PC-3 (cell line): ENCODE measurements around the gene BACE1. TPM values are rescaled to one million over a fixed set of nuclear protein-coding genes. Genes with fewer than 3 reads are reported as not detected.

Source experiments
- ATAC-seq: fragments of 200-7000 bp; cut with Tn5 transposase; 2 replicates; pipeline ENCODE4 v1.9.1; 2020; ENCODE audit warnings: mild to moderate bottlenecking, moderate library complexity
- Bru-seq: library from RNA; stranded (reverse); fragments of 400-500 nt; gene quantifications from one replicate; lab custom pipeline; 2021; lab: Mats Ljungman, UMichigan
- BruChase-seq, 2 experiments: library from RNA; stranded (reverse); fragments of 400-500 nt; gene quantifications; one replicate each; lab custom pipeline; 2021; lab: Mats Ljungman, UMichigan
- BruUV-seq: library from RNA; stranded (reverse); fragments of 400-500 nt; replicated peaks from 2 replicates; lab custom pipeline; 2021; lab: Mats Ljungman, UMichigan
- CTCF ChIA-PET: fragments of 300-600 bp; sonication (Branson Sonifier 250); formaldehyde crosslinking; loops from one replicate; lab custom pipeline; 2022; ENCODE audit warnings: antibody characterized with exemption; lab: Charles Lee
- POLR2A ChIA-PET: fragments of 300-600 bp; sonication (Branson Sonifier 250); formaldehyde crosslinking; loops from one replicate; lab custom pipeline; 2022; ENCODE audit warnings: antibody characterized with exemption; ENCODE audit not compliant: unreplicated experiment; lab: Charles Lee
- DNase-seq: peaks from one replicate; pipeline ENCODE4 v3.0.0-alpha.2; 2015
- H2AFZ ChIP-seq: fragments of 300-600 bp; sonication (generic); 2 replicates; pipeline ENCODE4 v1.6.0; 2016; ENCODE audit warnings: antibody characterized with exemption, low read length
- H3F3A ChIP-seq: fragments of 300-600 bp; sonication (generic); one replicate; pipeline ENCODE4 v1.6.0; 2017; ENCODE audit warnings: antibody characterized with exemption, low read length, control low read depth, mild to moderate bottlenecking; ENCODE audit not compliant: unreplicated experiment
- H3K27ac ChIP-seq: fragments of 300-600 bp; sonication (generic); 2 replicates; pipeline ENCODE4 v1.5.1; 2016; ENCODE audit warnings: mild to moderate bottlenecking, low read length
- H3K27me3 ChIP-seq: fragments of 300-600 bp; sonication (generic); 2 replicates; pipeline ENCODE4 v1.6.1; 2016; ENCODE audit warnings: low read length, mixed read lengths
- H3K36me3 ChIP-seq: fragments of 300-600 bp; sonication (generic); 2 replicates; pipeline ENCODE4 v1.6.1; 2016; ENCODE audit warnings: low read depth, mixed run types, low read length, mixed read lengths
- H3K4me1 ChIP-seq: fragments of 300-600 bp; sonication (generic); 2 replicates; pipeline ENCODE4 v1.5.1; 2016; ENCODE audit warnings: low read length; ENCODE audit not compliant: insufficient read depth
- H3K4me2 ChIP-seq: fragments of 300-600 bp; sonication (generic); 2 replicates; pipeline ENCODE4 v1.6.0; 2016; ENCODE audit warnings: low read length
- H3K4me3 ChIP-seq: fragments of 300-600 bp; sonication (generic); 2 replicates; pipeline ENCODE4 v1.5.1; 2016; ENCODE audit warnings: mild to moderate bottlenecking, low read length, mixed read lengths
- H3K79me2 ChIP-seq: fragments of 300-600 bp; sonication (generic); 2 replicates; pipeline ENCODE4 v1.6.1; 2017; ENCODE audit warnings: low read length, mixed read lengths
- H3K9ac ChIP-seq: fragments of 300-600 bp; sonication (generic); 2 replicates; pipeline ENCODE4 v1.6.0; 2016; ENCODE audit warnings: mild to moderate bottlenecking, low read length
- H3K9me2 ChIP-seq: fragments of 300-600 bp; sonication (generic); replicated peaks from 2 replicates; pipeline ENCODE4 v1.6.1; 2016; ENCODE audit warnings: mixed run types, low read length, mixed read lengths
- H3K9me3 ChIP-seq: fragments of 300-600 bp; sonication (generic); 2 replicates; pipeline ENCODE4 v1.6.1; 2016; ENCODE audit warnings: low read length, mixed read lengths
- H4K20me1 ChIP-seq: fragments of 300-600 bp; sonication (generic); 2 replicates; pipeline ENCODE4 v1.6.1; 2016; ENCODE audit warnings: low read length, mixed read lengths
- EZH2 ChIP-seq: fragments of 300-600 bp; sonication (generic); IDR thresholded peaks from one replicate; pipeline ENCODE4 v1.6.1; 2017; ENCODE audit warnings: antibody characterized with exemption, mild to moderate bottlenecking, low read length; ENCODE audit not compliant: unreplicated experiment
- EZH2phosphoT487 ChIP-seq: fragments of 300-600 bp; sonication (generic); IDR thresholded peaks from 2 replicates; pipeline ENCODE4 v1.6.1; 2018; ENCODE audit warnings: mild to moderate bottlenecking, antibody characterized with exemption, low read length, borderline replicate concordance
- intact Hi-C: fragments of 100-400 bp; cut with micrococcal nuclease; formaldehyde crosslinking; loops from 2 replicates; pipeline ENCODE4 v1.9.0; 2023
- long read RNA-seq: library from polyadenylated mRNA; unstranded; transcript quantifications from one replicate; pipeline ENCODE4 v2.0.0, GENCODE V29; 2021; ENCODE audit not compliant: unreplicated experiment
- total RNA-seq: library from RNA; depleted of rRNA; stranded (reverse); fragments of >200 nt; gene quantifications from 2 replicates; pipeline ENCODE4 v1.2.3, GENCODE V29; 2014; rRNA removed
- TF ChIP-seq, protein P1 (sequence below): fragments of 300-600 bp; sonication (generic); conservative IDR thresholded peaks from 2 replicates; pipeline ENCODE4 v1.5.1; 2017; ENCODE audit warnings: antibody characterized with exemption, low read depth, mild to moderate bottlenecking, low read length

Gene BACE1
- 16.8 and 27.7 TPM in 2 replicates for total RNA-seq
- Bru-seq, nascent RNA = percentile 58 among the genes with signal in this experiment
- percentile 72 among the genes with signal in this experiment for BruChase-seq, experiment 1, labeled RNA remaining after a 6-hour chase
- percentile 68 among the genes with signal in this experiment for BruChase-seq, experiment 2, labeled RNA remaining after a 2-hour chase
- long read RNA-seq, full-length matches to known transcripts = 92 of 134 reads
- long read RNA-seq, partial matches to known transcripts = 12 of 134 reads
- long read RNA-seq, other reads (novel, unspliced or antisense) = 30 of 134 reads

DNA sequence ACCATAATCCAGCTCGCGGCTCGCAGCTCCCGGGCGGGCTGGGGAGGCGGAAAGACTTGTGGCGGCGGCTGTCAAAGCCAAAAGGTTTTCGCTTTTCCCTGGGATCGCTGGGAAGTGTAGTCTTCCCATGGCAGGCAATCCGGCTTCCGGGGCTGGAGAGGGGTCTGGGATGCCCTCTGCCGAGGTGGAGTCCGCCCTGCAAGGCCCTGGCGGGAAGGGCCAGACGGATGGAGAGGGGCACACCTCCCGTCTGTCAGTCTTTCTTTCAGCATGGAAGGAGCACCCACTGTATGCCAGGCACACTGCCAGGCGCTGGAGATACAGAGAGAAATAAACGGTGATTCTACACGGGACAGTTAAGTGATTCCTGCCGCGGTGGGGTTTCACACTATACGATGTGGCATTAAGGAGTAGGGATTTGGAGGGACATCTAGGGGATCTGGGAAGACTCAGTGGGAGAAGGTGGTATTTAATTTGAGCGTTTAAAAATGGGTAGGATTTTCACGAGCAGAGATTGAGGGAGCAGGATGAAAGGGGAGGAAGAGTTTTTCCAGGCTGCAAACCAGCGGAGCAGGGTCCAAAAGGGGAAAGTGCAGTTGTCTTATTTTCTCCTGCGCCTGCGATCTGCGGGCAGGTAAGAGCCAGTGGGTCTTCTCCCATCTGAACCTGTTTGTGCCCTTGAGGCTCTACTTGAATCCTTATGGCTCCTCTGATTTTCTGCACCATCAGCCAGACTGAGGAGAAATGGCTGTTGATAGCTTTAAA lies at the start of gene BACE1:
TSS of gene BACE1 (minus strand) at position 60 of the 765 bp plus-strand sequence. CDS start 461 bp downstream, outside the sequence.
- peak; percentile 96 for ATAC-seq
- POLR2A ChIA-PET = interaction anchor here (1.7 kb wide), 1 partner anchor 12 kb away, joined by 4 read pairs; the partner anchor contains the start of gene CEP164
- peak within 1 kb of the TSS; percentile 100 for H2AFZ ChIP-seq
- H3K4me2 ChIP-seq = peak within 1 kb of the TSS; percentile 98
- H3K4me3 ChIP-seq = peak within 1 kb of the TSS; percentile 85
- no peaks in the 10 kb centered on the region for H3F3A ChIP-seq
- CTCF ChIA-PET = interaction anchor here (1.1 kb wide), 1 partner anchor 12 kb away, joined by 3 read pairs; no protein-coding TSS in a partner anchor
- H3K79me2 ChIP-seq = no peaks in the 10 kb centered on the region
- H3K9me2 ChIP-seq = no peaks in the 10 kb centered on the region
- peaks cover 20% of the 10 kb centered on the region for H3K4me1 ChIP-seq
- no peaks in the 10 kb centered on the region for H3K9me3 ChIP-seq
- BruUV-seq = no TSS peak
- intact Hi-C loops = loop anchor here (1.0 kb wide), 3 partner anchors 35 to 83 kb away; no protein-coding TSS in a partner anchor
- no peak for TF ChIP-seq EZH2
- TF ChIP-seq, protein P1, sequence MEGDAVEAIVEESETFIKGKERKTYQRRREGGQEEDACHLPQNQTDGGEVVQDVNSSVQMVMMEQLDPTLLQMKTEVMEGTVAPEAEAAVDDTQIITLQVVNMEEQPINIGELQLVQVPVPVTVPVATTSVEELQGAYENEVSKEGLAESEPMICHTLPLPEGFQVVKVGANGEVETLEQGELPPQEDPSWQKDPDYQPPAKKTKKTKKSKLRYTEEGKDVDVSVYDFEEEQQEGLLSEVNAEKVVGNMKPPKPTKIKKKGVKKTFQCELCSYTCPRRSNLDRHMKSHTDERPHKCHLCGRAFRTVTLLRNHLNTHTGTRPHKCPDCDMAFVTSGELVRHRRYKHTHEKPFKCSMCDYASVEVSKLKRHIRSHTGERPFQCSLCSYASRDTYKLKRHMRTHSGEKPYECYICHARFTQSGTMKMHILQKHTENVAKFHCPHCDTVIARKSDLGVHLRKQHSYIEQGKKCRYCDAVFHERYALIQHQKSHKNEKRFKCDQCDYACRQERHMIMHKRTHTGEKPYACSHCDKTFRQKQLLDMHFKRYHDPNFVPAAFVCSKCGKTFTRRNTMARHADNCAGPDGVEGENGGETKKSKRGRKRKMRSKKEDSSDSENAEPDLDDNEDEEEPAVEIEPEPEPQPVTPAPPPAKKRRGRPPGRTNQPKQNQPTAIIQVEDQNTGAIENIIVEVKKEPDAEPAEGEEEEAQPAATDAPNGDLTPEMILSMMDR = peak; percentile 61
- H3K27me3 ChIP-seq = no peaks in the 10 kb centered on the region
- peak within 1 kb of the TSS; percentile 54 for H3K9ac ChIP-seq
- H4K20me1 ChIP-seq = no peaks in the 10 kb centered on the region
- H3K36me3 ChIP-seq = no peaks in the 10 kb centered on the region
- H3K27ac ChIP-seq = no peak within 1 kb of the TSS
- peak; percentile 91 for DNase-seq

DNA sequence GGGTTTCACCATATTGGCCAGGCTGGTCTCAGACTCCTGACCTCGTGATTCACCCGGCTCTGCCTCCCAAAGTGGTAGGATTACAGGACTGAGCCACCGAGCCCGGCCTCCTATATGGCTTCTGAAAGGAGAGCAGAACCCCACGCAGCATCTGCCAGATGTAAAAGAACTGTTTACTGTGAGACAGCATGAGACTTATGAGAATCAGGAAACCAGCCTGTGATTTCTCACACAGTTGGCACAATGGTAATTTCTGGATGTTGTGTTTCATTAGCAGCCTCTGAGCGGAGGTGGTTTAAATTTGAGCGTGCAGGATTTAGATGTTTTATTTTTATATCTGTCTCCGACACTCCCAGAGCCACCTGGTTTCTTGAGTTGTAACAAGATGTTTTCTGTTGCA lies 45.4 kb upstream of the BACE1 start:
- Histone ChIP-seq H3K4me3 (no peak overlapping the region), H3K9me3 (no peaks in the 10 kb centered on the region), H3K4me2 (no peak overlapping the region), H2AFZ (no peak overlapping the region), H3K4me1 (no peaks in the 10 kb centered on the region), H4K20me1 (no peaks in the 10 kb centered on the region), H3K9ac (no peak overlapping the region), H3K27ac (no peak overlapping the region), H3K36me3 (peaks cover 32% of the 10 kb centered on the region), H3F3A (no peaks in the 10 kb centered on the region), H3K27me3 (no peaks in the 10 kb centered on the region), H3K79me2 (no peaks in the 10 kb centered on the region), H3K9me2 (no peaks in the 10 kb centered on the region)
- ATAC-seq (no peak), DNase-seq (no peak)
- ChIA-PET CTCF (no interaction called here), POLR2A (no interaction called here)
- TF ChIP-seq EZH2 (no peak), EZH2phosphoT487 (no peak)
- TF ChIP-seq, protein P1 = no peak
- intact Hi-C loops = no loop called here
- no TSS peak for BruUV-seq
